GM21737 (cell line): ENCODE data around the gene CBFB.
"Not testable (repeated sequence)": the region's sequence is repeated elsewhere in the genome, so short reads cannot be mapped to it uniquely, and the experiment has no call there.

Experiments used
- ATAC-seq: cut with Tn5 transposase; IDR thresholded peaks from one replicate; pipeline ENCODE4 v1.9.1; 2021; ENCODE audit warnings: mild to moderate bottlenecking, moderate library complexity; ENCODE audit not compliant: unreplicated experiment

The CBFB gene

DNA sequence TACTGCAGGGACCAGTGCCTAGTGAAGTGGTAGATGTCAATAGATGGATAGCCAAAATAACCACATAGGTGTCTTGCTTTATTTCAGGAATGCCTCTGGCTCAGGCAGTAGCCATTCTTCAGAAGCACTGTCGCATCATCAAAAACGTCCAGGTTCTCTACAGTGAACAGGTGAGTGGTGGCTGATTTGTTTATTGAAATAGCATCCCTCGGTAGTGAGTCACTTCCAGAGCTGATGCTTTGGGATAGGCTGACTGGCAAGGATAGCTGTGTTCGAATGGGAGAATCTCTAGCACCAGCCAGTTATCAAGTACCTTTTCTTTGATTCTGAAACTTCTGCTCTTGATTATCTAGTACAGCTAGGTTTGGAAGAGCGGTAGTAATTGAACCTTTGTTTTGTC lies 91.1 kb downstream of the CBFB start:
- no peak for ATAC-seq

DNA sequence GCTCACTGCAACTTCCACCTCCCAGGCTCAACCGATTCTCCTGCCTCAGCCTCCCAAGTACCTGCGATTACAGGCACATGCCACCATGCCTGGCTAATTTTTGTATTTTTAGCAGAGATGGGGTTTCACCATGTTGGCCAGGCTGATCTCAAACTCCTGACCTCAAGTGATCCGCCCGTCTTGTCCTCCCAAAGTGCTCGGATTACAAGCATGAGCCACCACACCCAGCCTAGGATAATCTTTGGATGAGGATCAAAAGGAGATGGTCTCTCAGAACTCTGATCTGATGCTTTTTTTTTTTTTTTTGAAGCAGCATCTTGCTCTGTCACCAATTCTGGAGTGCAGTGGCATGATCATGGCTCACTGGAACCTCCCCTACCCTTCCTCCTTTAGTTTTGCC lies 93.8 kb downstream of the CBFB start:
- ATAC-seq: not testable (repeated sequence)

DNA sequence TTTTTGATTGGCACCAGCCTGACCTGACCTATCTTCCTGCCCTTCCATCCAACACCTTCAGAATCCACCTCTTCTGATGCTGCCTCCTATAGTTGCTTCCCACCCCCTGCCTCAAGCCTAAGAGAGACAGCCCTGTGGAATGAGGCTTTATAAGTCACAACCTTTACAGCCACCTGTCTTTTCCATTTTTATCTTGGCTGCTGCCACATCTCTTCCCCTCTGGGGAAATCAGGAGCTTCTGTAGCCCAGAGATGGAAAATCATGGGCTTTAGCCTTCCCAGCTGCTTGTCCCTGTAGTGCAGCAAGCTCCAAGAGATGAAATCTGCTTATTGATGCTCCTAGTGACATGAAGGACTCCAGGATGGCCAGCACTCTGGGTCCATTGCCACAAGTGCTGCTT lies 99.5 kb downstream of the CBFB start:
- ATAC-seq: no peak

DNA sequence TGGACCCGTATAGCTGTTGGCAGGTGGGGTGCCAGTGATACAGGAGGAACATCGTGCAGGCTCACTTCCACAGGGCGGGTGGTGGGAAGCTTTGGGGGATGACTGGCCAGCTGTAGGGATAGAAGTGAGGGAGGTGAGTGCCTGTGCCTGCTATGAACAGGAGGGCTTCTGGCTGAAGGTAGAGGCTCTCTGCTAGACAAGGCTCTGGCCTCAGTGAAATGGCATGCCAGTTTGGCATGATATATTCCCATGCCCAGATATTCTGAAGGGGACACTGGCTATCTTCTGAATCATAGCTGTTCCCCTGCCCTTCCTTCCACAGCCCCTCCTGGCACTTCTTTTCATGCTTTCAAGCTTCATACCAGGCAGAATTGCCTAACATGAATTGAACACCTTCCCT lies 99.9 kb downstream of the CBFB start:
- ATAC-seq: no peak

DNA sequence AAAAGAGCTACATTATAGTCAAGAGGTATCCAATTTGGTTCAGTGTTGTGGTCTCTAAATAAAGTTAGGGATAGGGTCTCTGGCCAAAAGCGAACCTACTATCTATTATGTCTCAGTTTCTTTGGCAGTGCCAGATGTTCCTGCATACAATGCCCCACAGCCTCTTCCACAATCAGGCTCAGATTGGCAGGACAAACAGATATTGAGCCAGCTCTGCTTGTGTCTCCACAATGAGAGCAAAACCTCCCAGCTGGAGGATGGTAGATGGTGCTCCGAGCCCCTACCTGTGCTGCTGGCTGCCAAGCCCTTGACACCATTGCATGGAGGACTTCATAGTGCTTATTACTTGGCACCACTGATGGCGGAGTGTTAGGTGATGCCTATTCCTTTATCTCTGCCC lies 100.5 kb downstream of the CBFB start:
- no peak for ATAC-seq

DNA sequence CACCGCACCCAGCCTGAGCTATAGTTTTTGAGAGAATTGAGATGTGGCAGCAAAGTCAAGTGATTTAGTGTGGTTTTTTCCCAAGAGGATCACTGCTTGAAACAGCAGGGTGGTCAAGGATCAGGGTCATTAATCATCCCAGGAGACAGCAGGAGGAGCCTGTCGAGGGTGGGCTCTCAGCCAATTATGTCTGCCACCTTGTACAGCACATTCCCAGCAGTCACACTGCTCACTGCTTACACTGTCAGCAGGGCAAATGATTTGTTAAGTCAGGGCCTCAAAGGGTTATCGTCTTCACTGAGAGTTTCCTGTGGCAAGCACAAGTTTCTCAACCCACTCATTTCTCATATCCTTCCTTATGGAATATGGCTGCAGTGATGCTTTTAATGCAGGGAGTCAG lies 108.7 kb downstream of the CBFB start:
- no peak for ATAC-seq

DNA sequence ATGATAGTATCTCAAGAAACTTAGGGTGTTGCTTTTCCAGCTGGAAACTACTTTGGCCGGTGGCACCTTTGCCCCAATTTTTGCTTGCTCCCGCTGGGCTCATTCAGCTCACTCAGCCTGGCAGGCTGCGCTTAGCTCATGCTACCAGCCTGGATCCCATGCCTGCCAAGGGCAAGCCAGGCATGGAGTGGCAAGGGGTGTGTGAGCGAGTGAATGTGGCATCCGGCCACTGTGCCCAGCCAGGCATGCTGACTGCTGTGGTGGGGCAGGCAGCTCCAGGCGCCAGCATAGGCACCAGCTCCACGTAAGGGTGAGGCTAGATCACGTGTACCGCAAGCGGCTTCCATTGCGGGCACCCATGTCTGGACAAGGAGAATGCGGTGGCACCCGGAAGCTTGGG lies 112.4 kb downstream of the CBFB start:
- ATAC-seq: no peak

DNA sequence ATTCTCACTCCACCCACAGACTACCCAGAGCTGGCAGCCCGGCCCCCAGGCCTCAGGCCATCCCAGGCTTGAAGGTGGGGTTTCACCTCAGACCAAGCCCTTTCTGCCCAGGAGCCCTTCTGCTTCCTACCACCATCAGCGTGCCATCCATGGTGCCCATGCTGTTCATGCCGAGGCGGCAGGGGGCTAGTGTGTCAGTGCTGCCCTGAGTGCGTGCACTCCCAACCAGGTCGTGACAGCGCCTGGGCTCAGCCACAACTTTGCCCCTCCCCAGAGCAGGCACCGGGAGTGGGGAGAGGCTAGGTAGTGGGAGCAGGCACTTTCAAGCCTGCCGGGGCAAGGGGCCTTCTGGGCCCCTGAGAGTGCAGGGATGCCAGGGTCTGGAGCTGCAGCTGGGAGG lies 113.4 kb downstream of the CBFB start:
- ATAC-seq: no peak

DNA sequence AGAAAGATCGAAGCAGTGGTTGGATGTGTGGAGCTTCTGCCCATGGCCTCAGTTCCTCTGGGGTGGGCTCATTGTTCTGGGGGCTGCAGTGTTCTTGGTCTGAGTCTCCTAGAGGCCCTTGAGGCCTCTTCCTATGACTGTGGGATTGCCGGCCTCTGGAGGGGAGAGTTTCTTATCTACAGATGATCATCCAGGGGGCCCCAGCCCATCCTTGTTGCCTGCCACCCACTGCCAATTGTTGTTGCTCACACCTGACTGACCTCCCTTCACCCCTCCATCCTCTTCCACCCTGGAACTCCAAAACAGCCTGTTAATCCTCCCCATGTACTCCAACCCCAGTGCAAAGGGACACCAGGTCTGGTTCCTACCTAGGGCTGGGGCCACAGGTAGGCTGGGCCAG lies 116.0 kb downstream of the CBFB start:
- no peak for ATAC-seq

DNA sequence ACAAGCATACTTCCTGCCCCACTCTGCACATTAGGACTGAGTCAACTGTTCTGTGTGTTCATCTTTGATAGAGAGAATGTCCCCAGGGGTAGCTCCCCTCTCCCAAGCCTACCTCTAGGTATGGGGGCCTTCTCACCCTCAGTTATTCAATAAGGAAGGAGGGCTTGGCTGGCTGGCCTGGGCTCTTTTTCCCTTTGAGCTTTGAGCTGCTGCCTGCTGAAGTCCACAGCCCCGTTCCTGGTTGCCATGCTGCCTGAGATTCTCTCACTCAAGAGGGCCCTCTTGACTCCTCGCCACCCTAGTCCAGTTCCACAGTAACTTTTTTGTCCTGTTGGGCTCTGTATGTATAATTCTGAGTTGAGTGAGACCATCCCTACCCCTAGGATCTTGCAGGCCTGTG lies 116.8 kb downstream of the CBFB start:
- ATAC-seq: no peak

DNA sequence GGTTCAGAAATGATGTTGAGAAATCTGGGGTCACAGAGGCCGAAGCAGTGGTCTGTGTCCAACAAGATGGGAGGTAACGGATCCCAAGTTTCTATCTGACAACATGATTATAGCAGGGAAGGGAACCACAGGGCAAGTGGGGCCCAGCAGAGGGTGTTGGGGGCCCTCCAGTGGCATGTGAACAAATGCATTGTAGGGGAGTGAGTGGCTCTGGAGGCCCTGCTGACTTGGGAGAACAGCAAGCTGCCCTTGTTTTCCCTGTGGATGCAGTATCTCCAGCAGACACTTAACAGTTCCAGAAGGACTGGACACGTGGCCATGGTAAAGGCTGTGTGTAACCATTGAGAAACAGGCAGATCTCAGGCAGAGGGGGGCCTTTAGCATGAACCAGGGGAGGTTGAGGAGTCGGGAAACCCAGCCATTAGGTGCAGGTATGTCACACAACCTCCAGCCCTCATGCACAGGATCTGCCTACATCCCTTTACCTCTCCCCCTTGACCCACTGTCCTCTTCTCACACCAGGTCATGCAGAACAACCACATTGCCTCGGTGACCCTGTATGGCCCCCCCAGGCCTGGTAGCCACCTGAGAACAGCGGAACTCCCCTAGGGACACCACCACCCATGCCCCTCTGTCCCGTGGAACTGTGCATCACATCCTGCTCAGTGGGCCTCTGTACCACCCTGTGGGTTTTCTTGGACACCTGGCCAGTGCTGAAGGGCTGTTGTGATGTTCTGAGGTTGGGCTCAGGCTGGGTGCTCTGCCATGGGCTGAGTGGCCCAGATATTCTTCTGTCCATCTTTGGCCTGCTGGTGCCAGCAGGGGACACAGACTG lies 117.8 kb downstream of the CBFB start:
- no peak for ATAC-seq

DNA sequence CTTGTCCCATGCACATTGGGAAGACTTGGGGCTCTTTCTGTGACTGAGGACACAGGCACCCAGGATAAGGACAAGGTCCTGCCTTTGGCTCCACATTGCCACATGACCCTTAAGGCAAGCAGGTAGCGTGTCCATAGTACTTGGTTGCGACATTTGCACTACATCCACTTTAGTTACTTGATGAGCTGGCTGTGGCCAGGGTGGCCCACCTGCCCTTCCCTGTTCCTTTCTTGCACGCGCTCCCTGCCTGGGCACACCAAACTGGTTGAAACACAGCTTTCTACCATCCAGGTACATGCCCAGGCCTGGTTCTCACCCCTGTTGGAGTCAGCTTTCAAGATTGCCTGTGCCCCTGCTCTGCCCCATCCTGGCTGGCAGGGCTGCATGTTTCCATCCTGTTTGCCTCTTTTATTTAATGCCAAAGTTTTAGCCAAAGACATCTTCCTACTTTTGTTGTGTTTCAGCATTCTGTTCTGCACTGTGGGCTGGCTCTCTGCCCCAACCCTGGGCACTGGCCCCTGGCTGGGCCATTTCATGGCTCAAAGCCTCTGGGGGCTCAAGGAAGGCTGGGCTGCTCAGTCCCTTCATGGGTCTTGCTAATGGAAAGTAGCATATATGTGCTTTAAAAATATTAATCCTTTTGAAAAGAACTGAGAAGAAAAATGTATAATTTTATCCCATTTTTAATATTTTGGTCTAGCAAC lies 118.6 kb downstream of the CBFB start:
- no peak for ATAC-seq

DNA sequence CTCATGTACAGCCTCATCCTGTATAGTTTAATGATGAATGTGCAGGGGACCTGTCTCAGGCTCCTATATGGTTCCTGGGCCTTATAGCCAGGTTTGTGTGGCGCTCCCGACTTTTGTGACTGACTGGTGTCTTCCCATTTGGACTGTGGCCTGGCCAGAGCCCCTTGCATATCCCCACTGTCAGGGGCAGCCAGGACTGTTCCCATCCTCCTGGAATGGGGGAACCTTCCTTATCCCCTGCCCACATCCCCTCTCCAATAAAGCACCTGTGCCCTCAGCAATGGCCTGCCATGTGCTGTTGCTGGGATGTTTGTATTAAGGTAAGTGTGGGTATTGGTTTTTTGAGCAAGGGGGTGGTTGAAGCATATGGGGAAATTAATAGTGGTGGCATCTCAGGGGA lies 119.3 kb downstream of the CBFB start:
- ATAC-seq: no peak

DNA sequence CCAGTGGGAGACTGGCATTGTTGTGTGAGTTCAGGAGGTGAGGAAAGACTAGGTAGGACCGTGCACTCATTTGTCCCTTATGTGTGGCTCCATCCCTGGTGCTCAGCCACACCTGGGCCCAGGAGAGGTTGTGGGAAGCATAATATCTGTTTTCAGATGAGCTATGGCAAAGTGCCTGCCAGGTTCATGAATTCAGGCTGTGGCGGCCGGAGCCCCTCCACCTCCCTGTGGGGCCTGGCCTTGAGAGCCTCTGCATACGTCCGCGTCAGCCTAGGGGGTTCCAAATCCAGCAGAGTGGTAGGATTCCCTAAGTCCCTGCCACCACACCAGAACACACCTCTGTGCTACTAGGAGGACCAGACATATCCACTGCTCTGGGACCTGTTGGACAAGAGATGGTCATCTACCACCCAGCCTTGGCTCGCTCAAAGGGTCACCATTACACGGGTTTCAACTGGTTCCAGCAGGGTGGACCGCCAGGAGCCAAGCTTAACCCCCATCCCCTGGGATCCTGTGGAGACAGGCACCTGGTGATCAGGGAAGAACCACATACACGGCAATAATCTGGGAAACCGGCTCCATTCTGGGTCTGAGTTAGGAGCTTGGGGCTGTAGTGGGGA lies 119.8 kb downstream of the CBFB start:
- ATAC-seq: no peak

DNA sequence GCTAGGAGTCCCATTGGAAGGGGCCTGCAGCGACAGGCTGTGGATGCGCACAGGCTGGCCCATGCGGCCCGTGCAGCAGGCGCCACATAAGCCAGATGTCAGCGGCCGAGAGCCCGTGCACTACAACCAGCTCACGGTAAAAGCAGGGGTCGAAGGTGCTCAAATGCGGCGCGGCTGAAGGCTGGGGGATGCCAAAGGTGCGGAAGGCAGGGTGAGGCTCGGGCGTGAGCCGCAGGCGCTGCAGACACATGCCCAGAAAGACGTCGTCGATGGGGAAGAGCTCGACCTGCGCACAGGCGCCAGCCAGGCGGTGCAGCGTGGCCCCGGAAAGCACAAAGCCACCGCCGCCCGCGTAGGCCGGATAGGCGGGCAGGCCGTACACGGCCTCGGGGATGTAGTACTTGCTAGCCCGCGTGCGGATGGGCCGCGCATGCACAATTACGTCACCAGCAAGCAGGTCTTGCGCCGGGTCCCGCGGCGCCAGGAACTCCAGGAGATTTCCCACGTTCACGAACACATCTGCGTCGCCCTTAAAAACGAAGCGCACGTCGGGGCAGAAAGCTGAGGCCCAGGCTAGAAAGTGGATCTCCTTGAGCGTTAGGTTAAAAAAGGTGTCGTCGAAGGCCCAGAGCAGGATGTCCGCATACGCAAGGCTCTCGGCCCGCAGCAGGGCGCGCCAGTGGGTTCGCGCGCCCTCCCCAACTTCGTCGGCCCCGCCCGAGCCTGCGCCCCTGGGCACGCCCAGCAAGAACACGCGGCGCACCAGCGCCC lies 120.5 kb downstream of the CBFB start:
- ATAC-seq: no peak

DNA sequence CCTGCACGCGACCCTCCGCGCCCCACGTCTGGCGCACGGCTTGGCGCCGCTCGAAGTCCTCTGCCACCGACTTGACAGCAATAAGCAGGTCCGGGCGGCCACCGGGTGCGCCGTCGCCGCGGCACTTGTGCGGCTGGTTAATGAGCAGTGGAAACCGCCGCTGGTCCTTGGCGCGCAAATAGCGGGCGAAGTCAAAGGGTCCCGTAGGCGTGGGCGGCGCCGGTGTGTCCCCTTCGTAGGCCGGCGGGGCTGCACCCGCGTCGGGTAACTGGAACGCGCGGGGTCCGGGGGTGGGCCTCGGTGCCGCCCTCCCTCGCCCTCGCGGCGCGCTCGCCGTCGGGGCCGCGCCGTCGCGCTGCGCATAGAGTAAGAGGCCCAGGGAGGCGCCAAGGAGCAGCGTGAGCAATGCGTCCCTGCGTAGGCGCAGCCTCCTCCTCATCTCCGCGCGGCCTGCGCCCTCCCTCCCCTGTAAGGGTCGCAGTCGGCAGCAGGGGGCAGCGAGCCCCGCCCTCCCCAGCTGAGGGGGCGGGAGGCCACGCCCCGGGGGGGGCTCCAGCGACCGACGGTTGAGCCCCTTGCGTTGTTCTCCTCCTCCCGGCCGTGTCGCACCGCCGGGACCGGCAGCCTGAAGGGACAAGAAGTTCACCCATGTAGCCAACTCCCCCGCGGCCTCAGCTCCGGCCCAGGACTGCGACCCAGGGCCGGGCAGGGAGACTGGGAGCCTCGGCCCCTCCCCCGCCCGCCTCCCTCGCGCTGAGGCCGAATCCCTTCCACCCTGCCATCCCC lies 121.3 kb downstream of the CBFB start:
- ATAC-seq: peak; percentile 28
